IMR-90 (cell line): ENCODE results near the gene NOTO. TPM values are rescaled to one million over a fixed set of nuclear protein-coding genes. Genes with fewer than 3 reads are reported as not detected.

Experiments
- ATAC-seq: fragments of 200-7000 bp; cut with Tn5 transposase; 2 replicates; pipeline ENCODE4 v1.9.1; 2020; ENCODE audit warnings: low read depth, mild to moderate bottlenecking, moderate library complexity
- BruUV-seq: library from RNA; stranded (reverse); fragments of 400-500 nt; replicated peaks from 2 replicates; lab custom pipeline; 2021; lab: Mats Ljungman, UMichigan
- CTCF ChIA-PET: fragments of 300-600 bp; formaldehyde crosslinking; extraction: SDS; loops from one replicate; lab custom pipeline; 2021; ENCODE audit warnings: antibody characterized with exemption; lab: Yijun Ruan, JAX
- POLR2A ChIA-PET: fragments of 300-600 bp; sonication (Branson Sonifier 250); formaldehyde crosslinking; loops from one replicate; lab custom pipeline; 2022; ENCODE audit warnings: antibody characterized with exemption; ENCODE audit not compliant: unreplicated experiment; lab: Charles Lee
- DNase-seq: peaks from one replicate; pipeline ENCODE4 v3.0.0; 2013
- H2AFZ ChIP-seq: replicated peaks from 2 replicates; pipeline ENCODE3; 2013; ENCODE audit warnings: low read length, mild to moderate bottlenecking; ENCODE audit not compliant: poor library complexity
- H2AK5ac ChIP-seq: 2 replicates; pipeline ENCODE4 v1.6.1; 2013; ENCODE audit warnings: low read depth, low read length, inconsistent platforms
- H2AK9ac ChIP-seq: replicated peaks from 2 replicates; pipeline ENCODE3; 2013; ENCODE audit warnings: mild to moderate bottlenecking, low read depth, low read length, moderate library complexity; ENCODE audit not compliant: poor library complexity
- H2BK120ac ChIP-seq: 2 replicates; pipeline ENCODE4 v1.6.1; 2013; ENCODE audit warnings: low read depth, low read length, inconsistent platforms
- H2BK15ac ChIP-seq: 3 replicates; pipeline ENCODE4 v1.6.1; 2013; ENCODE audit warnings: low read depth, low read length, inconsistent platforms
- H2BK20ac ChIP-seq: 2 replicates; pipeline ENCODE4 v1.6.1; 2013; ENCODE audit warnings: low read depth, mild to moderate bottlenecking, inconsistent platforms, low read length, moderate library complexity
- H2BK5ac ChIP-seq: 2 replicates; pipeline ENCODE4 v1.6.1; 2013; ENCODE audit warnings: mild to moderate bottlenecking, low read depth, low read length, inconsistent platforms; ENCODE audit not compliant: poor library complexity, severe bottlenecking
- H3K14ac ChIP-seq: replicated peaks from 2 replicates; pipeline ENCODE4 v1.6.1; 2013; ENCODE audit warnings: low read depth, low read length, inconsistent platforms
- H3K18ac ChIP-seq: 2 replicates; pipeline ENCODE4 v1.6.1; 2013; ENCODE audit warnings: low read depth, low read length, control low read depth
- H3K23ac ChIP-seq: 2 replicates; pipeline ENCODE4 v1.6.1; 2013; ENCODE audit warnings: low read depth, low read length, inconsistent platforms
- H3K27ac ChIP-seq: 2 replicates; pipeline ENCODE4 v1.5.1; 2013; ENCODE audit warnings: mild to moderate bottlenecking, control low read depth, low read length; ENCODE audit not compliant: insufficient read depth
- H3K27me3 ChIP-seq: 2 replicates; pipeline ENCODE4 v1.6.1; 2013; ENCODE audit warnings: low read length; ENCODE audit not compliant: control insufficient read depth, insufficient read depth
- H3K36me3 ChIP-seq: 2 replicates; pipeline ENCODE4 v1.6.1; 2013; ENCODE audit warnings: low read length, mixed read lengths; ENCODE audit not compliant: control insufficient read depth, insufficient read depth
- H3K4ac ChIP-seq: 2 replicates; pipeline ENCODE4 v1.6.1; 2013; ENCODE audit warnings: low read depth, low read length, inconsistent platforms
- H3K4me1 ChIP-seq: 2 replicates; pipeline ENCODE4 v1.6.1; 2013; ENCODE audit warnings: low read length, mixed read lengths; ENCODE audit not compliant: control insufficient read depth, insufficient read depth
- H3K4me2 ChIP-seq: 2 replicates; pipeline ENCODE4 v1.6.1; 2013; ENCODE audit warnings: low read depth, mild to moderate bottlenecking, control low read depth, low read length, moderate library complexity
- H3K4me3 ChIP-seq: 2 replicates; pipeline ENCODE4 v1.5.1; 2013; ENCODE audit warnings: low read depth, mild to moderate bottlenecking, control low read depth, low read length, moderate library complexity; ENCODE audit not compliant: insufficient read depth
- H3K56ac ChIP-seq: 2 replicates; pipeline ENCODE4 v1.6.1; 2013; ENCODE audit warnings: low read length, inconsistent platforms; ENCODE audit not compliant: insufficient read depth; ENCODE audit errors: extremely low read depth
- H3K79me1 ChIP-seq, 2 experiments: 2 replicates each; pipeline ENCODE4 v1.6.1; 2013; ENCODE audit warnings: low read length in 2 of 2, inconsistent platforms in 1 of 2, low read depth in 1 of 2
- H3K9ac ChIP-seq: 2 replicates; pipeline ENCODE4 v1.6.1; 2013; ENCODE audit warnings: low read depth, low read length, control low read depth
- H3K9me1 ChIP-seq: 2 replicates; pipeline ENCODE4 v1.6.1; 2013; ENCODE audit warnings: low read length, inconsistent platforms; ENCODE audit not compliant: insufficient read depth
- H3K9me3 ChIP-seq: 2 replicates; pipeline ENCODE4 v1.6.1; 2013; ENCODE audit warnings: low read length; ENCODE audit not compliant: control insufficient read depth, insufficient read depth
- H4K20me1 ChIP-seq: 2 replicates; pipeline ENCODE4 v1.6.1; 2013; ENCODE audit warnings: low read length, inconsistent platforms; ENCODE audit not compliant: insufficient read depth
- H4K5ac ChIP-seq: 2 replicates; pipeline ENCODE4 v1.6.1; 2013; ENCODE audit warnings: mild to moderate bottlenecking, low read depth, low read length, control low read depth
- H4K8ac ChIP-seq, 2 experiments: 2 replicates each; pipeline ENCODE4 v1.6.1; 2013; ENCODE audit warnings: low read depth in 2 of 2, low read length in 2 of 2, control low read depth in 1 of 2, inconsistent platforms in 1 of 2
- H4K91ac ChIP-seq: 2 replicates; pipeline ENCODE4 v1.6.1; 2013; ENCODE audit warnings: low read depth, low read length, inconsistent platforms; ENCODE audit not compliant: insufficient read depth
- BHLHE40 ChIP-seq: fragments of 150-350 bp; IDR thresholded peaks from 2 replicates; pipeline ENCODE4 v1.6.1; 2016; ENCODE audit warnings: mild to moderate bottlenecking, low read depth, low read length
- CEBPB ChIP-seq: IDR thresholded peaks from 2 replicates; pipeline ENCODE4 v1.6.1; 2012; ENCODE audit warnings: low read depth, low read length, improper control_type of control experiment
- CTCF ChIP-seq: conservative IDR thresholded peaks from 2 replicates; pipeline ENCODE4 v1.5.1; 2012; ENCODE audit warnings: mild to moderate bottlenecking, low read depth, low read length, improper control_type of control experiment
- FOS ChIP-seq: fragments of 150-350 bp; IDR thresholded peaks from 2 replicates; pipeline ENCODE4 v1.6.1; 2016; ENCODE audit warnings: low read depth, low read length
- MAFK ChIP-seq: IDR thresholded peaks from 2 replicates; pipeline ENCODE4 v1.6.1; 2012; ENCODE audit warnings: low read depth, low read length, improper control_type of control experiment
- MAZ ChIP-seq: IDR thresholded peaks from 2 replicates; pipeline ENCODE4 v1.6.1; 2012; ENCODE audit warnings: low read depth, mild to moderate bottlenecking, low read length, improper control_type of control experiment, moderate library complexity, borderline replicate concordance
- MXI1 ChIP-seq: IDR thresholded peaks from 2 replicates; pipeline ENCODE4 v1.6.1; 2012; ENCODE audit warnings: low read depth, mild to moderate bottlenecking, low read length, moderate library complexity, borderline replicate concordance
- NFE2L2 ChIP-seq: fragments of 150-350 bp; IDR thresholded peaks from 2 replicates; pipeline ENCODE4 v1.6.1; 2016; ENCODE audit warnings: low read depth, mild to moderate bottlenecking, low read length
- RCOR1 ChIP-seq: IDR thresholded peaks from 2 replicates; pipeline ENCODE4 v1.6.1; 2012; ENCODE audit warnings: mild to moderate bottlenecking, low read length, improper control_type of control experiment; ENCODE audit not compliant: insufficient replicate concordance
- RFX5 ChIP-seq: IDR thresholded peaks from 2 replicates; pipeline ENCODE4 v1.8.0; 2012; ENCODE audit warnings: low read depth, mild to moderate bottlenecking, low read length, moderate library complexity
- SMC3 ChIP-seq: fragments of 150-350 bp; IDR thresholded peaks from 2 replicates; pipeline ENCODE4 v1.6.1; 2016; ENCODE audit warnings: low read depth, mild to moderate bottlenecking, antibody characterized with exemption, low read length, moderate library complexity
- USF2 ChIP-seq: fragments of 150-350 bp; IDR thresholded peaks from 2 replicates; pipeline ENCODE4 v1.6.1; 2017; ENCODE audit warnings: mild to moderate bottlenecking, antibody characterized with exemption, low read length, low read depth
- WGBS, 2 experiments: methylation state at CpG; one replicate each; pipeline versions ENCODE4 v1.1.5 to v1.1.7; 2013; ENCODE audit warnings: missing lambda C conversion rate in 2 of 2; ENCODE audit not compliant: insufficient read length in 1 of 2; ENCODE audit errors: extremely low coverage in 2 of 2; 5-methylcytosine and 5-hydroxymethylcytosine counted together
- dilution Hi-C: fragments of 300-500 bp; cut with HindIII; formaldehyde crosslinking; loops from one replicate; pipeline ENCODE4 v1.14.3; 2018; ENCODE audit warnings: low sequenced_read_pairs; ENCODE audit not compliant: unreplicated experiment
- in situ Hi-C: fragments of 300-500 bp; cut with MboI; formaldehyde crosslinking; loops from 3 replicates; pipeline ENCODE4 v1.14.3; 2019; ENCODE audit warnings: low sequenced_read_pairs, inconsistent platforms, mixed read lengths
- intact Hi-C: fragments of 100-400 bp; cut with micrococcal nuclease; formaldehyde crosslinking; loops from 2 replicates; pipeline ENCODE4 v1.10.0; 2022
- polyA plus RNA-seq, 3 experiments: library from polyadenylated mRNA; depleted of rRNA; stranded (reverse); fragments of >200 nt; gene quantifications; 2 replicates each; pipeline ENCODE4 v1.2.3, GENCODE V29; 2012; ENCODE audit warnings: low replicate concordance in 1 of 3
- total RNA-seq: library from RNA; depleted of rRNA; stranded (reverse); fragments of >200 nt; gene quantifications from 2 replicates; pipeline ENCODE4 v1.2.3, GENCODE V29; 2012

NOTO gene
- total and polyA plus RNA-seq, 2 of the 4 experiments (the other 2 are of a cell fraction): not detected

GRCh38 chr2:73208258-73208657 lies 5.9 kb downstream of the NOTO start:
- Histone ChIP-seq H3K36me3 (no peaks in the 10 kb centered on the region), H2AK5ac (no peak overlapping the region), H2BK20ac (no peak overlapping the region), H3K9me1 (no peaks in the 10 kb centered on the region), H4K8ac (no peak overlapping the region), H4K91ac (no peak overlapping the region), H2BK120ac (no peak overlapping the region), H2BK15ac (no peak overlapping the region), H3K4me1 (peaks cover 3% of the 10 kb centered on the region; the same call in 1 of the 2 replicates), H2AFZ (no peak overlapping the region), H3K4me3 (no peak overlapping the region), H3K27ac (no peak overlapping the region), H2BK5ac (no peak overlapping the region), H3K4ac (no peak overlapping the region), H4K5ac (no peak overlapping the region), H3K79me1 (no peaks in the 10 kb centered on the region), H3K14ac (no peak overlapping the region), H3K27me3 (peaks cover 38% of the 10 kb centered on the region), H4K20me1 (no peaks in the 10 kb centered on the region), H3K56ac (no peak overlapping the region), H3K9ac (no peak overlapping the region), H3K9me3 (no peaks in the 10 kb centered on the region), H2AK9ac (no peak overlapping the region), H3K18ac (no peak overlapping the region), H3K23ac (no peak overlapping the region), H3K4me2 (no peak overlapping the region)
- 20% methylated on average over 1 of the region's 3 CpGs; no CpG with 5 or more reads in 1 of the 2 experiments for whole genome bisulfite sequencing, 2 experiments
- DNase-seq: no peak
- ChIA-PET POLR2A (no interaction called here), CTCF (interaction anchor here (0.7 kb wide), 1 partner anchor 27 kb away, joined by 8 read pairs; no protein-coding TSS in a partner anchor)
- no peak for ATAC-seq
- in situ Hi-C loops: no loop called here
- dilution Hi-C loops: no loop called here
- intact Hi-C loops: no loop called here
- BruUV-seq: no TSS peak
- TF ChIP-seq RFX5 (no peak), USF2 (no peak), MXI1 (no peak), MAZ (no peak), FOS (no peak), RCOR1 (no peak), CEBPB (no peak), NFE2L2 (no peak), MAFK (no peak), SMC3 (no peak), BHLHE40 (no peak), CTCF (no peak)
